Dermis microvascular lymphatic vessel endothelial cell (primary cell): ENCODE data around the gene ACRV1. TPM values are rescaled to one million over a fixed set of nuclear protein-coding genes. Genes with fewer than 3 reads are reported as not detected.

ENCODE experiments used
- DNase-seq, 2 donors: peaks; one replicate each; pipeline versions ENCODE4 v3.0.0 to v3.0.0-alpha.2; 2010; ENCODE audit warnings: low read depth in 2 of 2
- total RNA-seq: library from RNA; depleted of rRNA; stranded (reverse); fragments of >200 nt; gene quantifications from 2 replicates; pipeline ENCODE4 v1.2.1, GENCODE V29; 2014

The ACRV1 gene
- total RNA-seq, 1 donor from 2014 or later: 0.13 TPM

DNA sequence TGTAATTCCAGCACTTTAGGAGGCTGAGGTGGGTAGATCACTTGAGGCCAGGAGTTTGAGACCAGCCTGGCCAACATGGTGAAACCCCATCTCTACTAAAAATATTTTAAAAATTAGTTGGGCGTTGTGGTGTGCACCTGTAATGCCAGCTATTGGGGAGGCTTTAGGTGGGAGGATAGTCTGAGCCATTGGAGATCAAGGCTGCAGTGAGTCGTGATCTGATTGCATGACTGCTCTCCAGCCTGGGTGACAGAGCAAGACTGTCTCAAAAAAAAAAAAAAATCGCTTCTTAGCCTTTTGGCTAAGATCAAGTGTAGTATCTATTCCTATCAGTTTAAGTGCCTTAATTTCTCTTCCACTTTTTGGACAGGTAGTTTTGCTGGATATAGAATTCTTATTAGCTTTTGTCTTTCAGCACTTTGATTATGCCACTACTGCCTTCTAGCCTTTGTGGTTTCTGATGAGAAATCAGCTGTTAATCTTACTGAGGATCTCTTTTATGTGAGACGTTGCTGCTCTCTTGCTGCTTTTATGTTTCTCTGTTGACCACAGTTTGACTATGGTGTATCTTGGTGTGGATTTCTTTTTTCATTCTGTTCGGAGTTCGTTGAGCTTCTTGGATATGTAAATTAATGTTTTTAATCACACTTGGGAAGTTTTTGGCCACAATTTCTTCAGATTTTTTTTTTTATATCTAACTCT, 31.0 kb downstream of the ACRV1 start:
- DNase-seq: no peak

DNA sequence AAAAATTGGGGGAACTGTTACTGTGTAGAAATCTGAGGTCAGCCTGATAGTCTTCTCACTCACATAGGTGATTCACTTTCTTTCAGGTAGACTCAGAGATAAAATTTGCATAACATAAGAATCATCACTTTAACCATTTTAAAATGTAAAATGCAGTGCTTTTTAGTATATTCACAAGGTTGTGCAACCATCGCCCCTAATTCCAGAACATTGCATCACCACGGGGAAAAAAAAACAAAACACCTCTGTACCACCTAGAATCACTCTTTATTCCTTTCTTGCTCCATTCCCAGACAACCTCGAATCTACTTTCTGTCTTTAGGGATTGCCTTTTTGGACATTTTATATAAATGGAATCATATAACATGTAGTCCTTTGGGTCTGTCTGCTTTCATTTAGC, 34.8 kb downstream of the ACRV1 start:
- no peak for DNase-seq

DNA sequence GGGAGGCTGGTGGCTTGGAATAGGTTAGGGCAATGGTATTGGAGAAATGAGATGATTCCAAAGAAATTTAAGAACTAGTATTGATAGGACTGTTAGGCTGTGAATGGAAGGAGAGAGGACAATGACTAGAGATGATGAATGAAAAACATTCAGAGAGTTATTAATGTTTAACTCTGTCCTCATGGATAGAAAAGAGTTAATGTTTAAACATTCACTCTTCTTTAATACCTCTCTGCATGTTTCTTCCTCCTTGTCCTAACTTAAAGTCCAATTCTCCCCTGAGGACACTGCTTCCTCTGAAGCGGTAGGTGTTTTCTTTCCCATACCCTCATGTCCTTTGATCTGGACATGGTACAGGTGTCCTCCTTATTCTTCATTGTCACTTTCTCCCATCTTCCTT, 42.3 kb downstream of the ACRV1 start:
- no peak for DNase-seq

DNA sequence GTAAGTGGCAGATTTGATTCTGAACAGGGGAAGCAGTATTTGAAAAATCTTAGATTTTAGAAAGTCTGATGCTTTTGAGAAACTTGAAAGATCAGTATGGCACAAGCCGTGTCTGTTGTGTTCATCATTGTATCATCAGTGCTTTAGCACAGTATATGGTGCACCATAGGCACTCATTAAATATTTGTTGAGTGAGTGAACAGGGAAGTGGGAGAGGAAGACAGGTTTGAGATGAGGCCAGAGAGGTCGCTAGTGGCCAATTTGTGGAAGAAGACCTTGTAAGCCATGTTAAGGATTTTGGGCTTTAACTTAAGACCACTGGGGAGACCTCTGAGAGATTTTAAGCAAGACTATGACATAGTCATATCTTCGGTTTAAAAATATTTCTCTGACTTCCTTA, 42.8 kb downstream of the ACRV1 start:
- DNase-seq: no peak

DNA sequence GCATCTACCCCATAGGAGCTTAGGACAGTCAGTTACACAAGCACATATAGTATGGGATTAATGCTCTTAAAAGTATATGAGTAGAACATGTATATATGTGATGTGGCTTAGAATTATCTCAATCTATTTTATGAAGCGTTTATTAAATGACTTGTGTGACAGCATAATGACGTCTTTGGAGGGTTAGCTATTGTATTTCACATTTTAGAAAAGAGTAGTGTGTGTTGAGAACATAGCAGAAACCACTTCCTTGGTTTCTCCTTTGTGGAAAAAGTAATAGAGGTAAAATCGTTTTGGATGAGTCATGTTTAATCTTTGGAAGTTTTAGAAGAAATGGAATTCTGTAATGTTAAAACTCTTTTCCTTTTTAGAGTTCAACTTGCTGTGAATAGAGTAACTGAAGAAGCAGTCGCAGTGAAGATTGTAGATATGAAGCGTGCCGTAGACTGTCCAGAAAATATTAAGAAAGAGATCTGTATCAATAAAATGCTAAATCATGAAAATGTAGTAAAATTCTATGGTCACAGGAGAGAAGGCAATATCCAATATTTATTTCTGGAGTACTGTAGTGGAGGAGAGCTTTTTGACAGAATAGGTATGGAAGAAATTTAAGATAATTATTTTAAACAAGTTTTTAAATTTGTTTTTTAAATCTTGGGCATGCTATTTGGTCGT, 53.3 kb downstream of the ACRV1 start:
- peak in 1 of 2 donors; percentile 6 for DNase-seq

DNA sequence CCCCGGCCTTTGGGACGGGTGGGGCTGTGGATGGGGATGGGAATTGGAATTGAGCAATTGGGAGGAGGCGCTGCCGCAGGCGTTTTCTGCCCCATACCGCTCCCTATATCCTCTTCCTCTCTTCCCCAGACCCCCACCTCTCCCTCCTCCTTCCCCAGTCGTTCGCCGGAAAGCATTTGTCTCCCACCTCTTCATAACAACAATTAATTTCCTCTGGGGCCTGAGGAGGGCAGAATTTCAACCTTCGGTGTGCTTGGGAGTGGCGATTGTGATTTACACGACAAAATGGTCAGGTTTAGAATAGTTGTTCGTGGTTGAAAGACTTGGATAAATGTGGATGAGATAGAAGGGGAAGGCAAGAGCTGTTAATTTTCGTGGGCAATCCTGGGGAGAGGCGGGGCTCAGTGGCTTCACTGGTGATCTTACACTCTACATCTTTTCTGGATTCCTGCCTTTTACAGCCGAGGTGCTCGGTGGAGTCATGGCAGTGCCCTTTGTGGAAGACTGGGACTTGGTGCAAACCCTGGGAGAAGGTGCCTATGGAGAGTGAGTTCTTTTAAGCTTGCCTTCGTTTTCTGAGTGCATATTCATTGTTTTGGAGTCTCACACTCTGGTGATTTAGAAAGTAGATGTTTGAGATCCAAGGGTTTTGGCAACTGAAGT, 54.2 kb downstream of the ACRV1 start:
- DNase-seq: peak; percentile 26 to 61

DNA sequence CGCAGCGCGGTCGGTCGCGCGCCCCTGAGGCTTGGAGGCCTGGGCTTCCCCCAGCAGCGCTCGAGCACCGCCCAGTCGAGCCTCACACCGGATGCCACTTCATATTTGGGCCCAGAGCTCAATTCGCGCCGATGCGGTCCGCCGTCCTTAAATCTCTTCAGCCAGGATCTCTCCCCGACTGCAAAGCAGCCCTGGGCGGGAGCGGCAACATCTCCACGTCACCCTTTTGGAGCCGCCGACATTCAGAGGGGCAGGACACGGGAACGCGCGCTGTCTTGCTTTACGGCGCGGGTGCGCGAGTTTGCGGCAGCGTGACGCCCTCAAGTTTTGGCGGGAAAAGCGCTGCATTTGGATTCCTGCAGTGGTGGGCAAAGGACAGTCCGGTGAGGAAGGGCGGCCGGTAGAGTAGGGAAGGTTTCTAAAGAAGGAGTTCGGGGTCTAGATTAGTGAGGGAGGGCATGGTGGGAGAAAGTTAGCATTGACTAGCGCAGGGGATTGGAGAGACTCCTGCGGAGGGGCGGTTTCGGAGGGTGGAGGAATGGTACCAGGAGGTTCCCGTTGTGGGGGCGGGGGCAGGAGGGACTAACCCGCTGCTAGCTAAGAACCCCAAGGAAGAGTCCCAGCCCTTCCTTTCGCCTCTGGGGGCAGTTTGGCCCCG, 54.9 kb downstream of the ACRV1 start:
- peak; percentile 67 to 87 for DNase-seq

DNA sequence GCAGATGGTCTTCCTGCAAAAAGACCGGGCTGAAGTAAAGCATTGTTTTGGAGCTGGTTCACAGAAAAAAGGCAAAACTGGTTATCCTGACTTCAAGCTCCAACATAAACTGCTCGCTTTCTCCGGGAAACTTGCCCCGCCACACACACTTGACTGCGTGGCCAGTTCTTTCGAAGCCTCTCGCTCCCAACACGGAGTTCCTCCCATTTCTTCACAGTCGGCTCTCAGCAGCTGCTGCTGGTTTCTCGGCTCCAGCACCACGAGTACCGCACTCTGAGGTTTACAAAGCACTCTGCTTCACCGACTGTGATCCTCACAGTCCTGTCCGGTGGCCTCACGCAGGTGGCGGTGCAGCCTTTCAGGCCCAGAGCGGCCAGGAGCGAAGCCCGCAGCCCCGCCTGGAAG, 55.4 kb downstream of the ACRV1 start:
- DNase-seq: no peak

DNA sequence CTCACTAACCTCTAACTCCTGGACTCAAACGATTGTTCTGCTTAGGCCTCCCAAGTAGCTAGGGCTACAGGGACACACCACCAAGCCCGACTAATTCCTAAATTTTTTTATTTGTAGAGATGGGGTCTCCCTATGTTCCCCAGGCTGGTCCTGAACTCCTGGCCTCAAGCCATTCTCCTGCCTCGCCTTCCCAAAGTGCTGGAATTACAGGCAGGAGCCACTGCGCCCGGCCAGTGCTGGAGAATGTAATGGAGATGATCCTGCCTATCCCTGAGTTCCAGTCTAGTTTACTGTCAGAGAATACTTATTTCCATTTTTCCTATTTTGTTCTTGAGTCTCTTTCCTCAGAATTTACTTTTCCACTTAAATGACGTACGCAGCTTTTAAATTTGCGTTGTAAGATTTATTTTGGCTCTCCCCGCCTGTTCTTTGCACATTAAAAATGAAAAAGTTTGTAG, 55.9 kb downstream of the ACRV1 start, which contains the start of gene CHEK1:
CHEK1 (plus strand) TSS at position 408 of the 458 bp plus-strand sequence. CDS start 1,606 bp downstream, outside the sequence.
- no peak for DNase-seq

DNA sequence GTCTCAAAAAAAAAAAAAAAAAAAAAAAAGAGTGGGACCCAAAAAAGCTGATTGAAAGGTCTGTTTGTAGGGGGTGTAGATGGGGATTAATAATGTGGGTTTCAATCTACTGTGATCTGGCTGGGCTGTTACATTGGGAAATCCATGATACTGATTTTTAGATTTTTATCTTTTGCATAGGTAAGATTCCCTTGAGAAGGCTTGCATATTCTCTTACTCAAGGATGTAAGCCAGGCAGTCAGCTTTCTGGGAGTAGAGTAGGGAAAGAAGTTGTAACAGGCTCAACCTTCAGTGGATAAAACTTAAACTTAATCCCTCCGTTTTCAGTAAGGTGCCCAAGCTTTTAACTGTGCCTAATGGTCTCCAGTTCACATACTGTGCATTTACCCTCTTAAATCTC, 57.6 kb downstream of the ACRV1 start:
- DNase-seq: no peak

DNA sequence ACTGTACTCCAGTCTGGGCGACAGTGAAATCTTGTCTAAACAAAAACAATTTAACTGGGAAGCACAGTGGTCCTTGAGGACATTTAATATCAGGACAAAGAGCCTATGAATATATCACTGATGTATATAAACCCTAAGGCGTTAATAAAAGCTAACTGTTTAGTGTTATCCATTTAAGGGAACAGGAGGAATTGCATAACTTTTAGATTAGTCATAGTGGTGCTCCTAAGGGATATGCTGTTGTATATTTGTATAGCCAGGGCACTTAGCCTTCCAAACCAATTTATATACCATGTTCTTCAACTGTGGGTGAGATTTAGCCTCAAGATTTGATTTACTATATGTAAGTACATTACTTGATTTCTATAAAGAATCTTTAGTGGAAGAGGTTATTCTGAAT, 58.7 kb downstream of the ACRV1 start:
- peak in 1 of 2 donors; percentile 26 for DNase-seq

Other genes with a start within 250 kb of the ACRV1 start
- gene FEZ1, start 184.6 kb downstream of the ACRV1 start, total RNA-seq: 35.9 and 45.5 TPM in 2 replicates
- gene EI24, start 111.4 kb downstream of the ACRV1 start, total RNA-seq: 103 and 111 TPM in 2 replicates
- 164 and 210 TPM in 2 replicates for gene STT3A, start 88.0 kb downstream of the ACRV1 start, total RNA-seq
- 12.6 and 27.0 TPM in 2 replicates for gene CHEK1, start 55.7 kb downstream of the ACRV1 start, total RNA-seq
- not detected in 2 replicates for gene PATE1, start 65.4 kb upstream of the ACRV1 start, total RNA-seq
- 0.13 TPM in 1 of 2 replicates, not detected in the other for gene PATE2, start 98.0 kb upstream of the ACRV1 start, total RNA-seq
- not detected in 2 replicates for gene PATE3, start 107.3 kb upstream of the ACRV1 start, total RNA-seq
- gene PATE4, start 152.5 kb upstream of the ACRV1 start, total RNA-seq: not detected in 2 replicates
- gene HYLS1, start 206.8 kb upstream of the ACRV1 start, total RNA-seq: 5.6 and 5.8 TPM in 2 replicates
- 7.4 and 7.6 TPM in 2 replicates for gene PUS3, start 222.4 kb upstream of the ACRV1 start, total RNA-seq
- under 0.01 TPM in 1 of 2 replicates, not detected in the other for gene DDX25, start 223.7 kb upstream of the ACRV1 start, total RNA-seq